ENCODE data around the gene PTS. TPM values are rescaled to one million over a fixed set of nuclear protein-coding genes. Genes with fewer than 3 reads are reported as not detected.
A peak's percentile ranks its signal among the peaks of the same experiment; 100 is the strongest.

Gene PTS
- total RNA-seq, 2 experiments from 2014 or later: 82.9 to 86.2 TPM

DNA sequence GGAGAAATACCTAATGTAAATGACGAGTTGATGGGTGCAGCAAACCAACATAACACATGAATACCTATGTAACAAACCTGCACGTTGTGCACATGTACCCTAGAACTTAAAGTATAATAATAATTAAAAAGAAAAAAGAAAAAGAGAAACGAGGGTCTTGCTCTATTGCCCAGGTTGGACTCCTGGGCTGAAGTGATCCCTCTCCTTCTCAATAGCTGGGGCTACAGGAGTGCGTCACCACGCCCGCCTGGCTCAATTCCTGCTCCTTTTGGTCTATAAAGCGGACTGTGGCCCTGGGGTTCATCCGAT is 521 bp upstream of the PTS start:
- no peak for ATAC-seq (ENCODE audit: poor library complexity)
- Histone ChIP-seq H3K9me3 (ENCODE audit: control insufficient read depth in 1 of 2, insufficient read depth in 1 of 2, low read length in 2 of 2) (no peaks in the 10 kb centered on the region), H3K27ac (ENCODE audit: low read depth in 1 of 2, low read length in 2 of 2) (peak overlapping the region; percentile 95 to 96), H3K36me3 (ENCODE audit: insufficient read depth, low read length) (peaks cover 18% of the 10 kb centered on the region), H3K27me3 (ENCODE audit: control insufficient read depth in 1 of 2, insufficient read depth in 2 of 2, low read length in 2 of 2) (no peaks in the 10 kb centered on the region), H3K4me3 (ENCODE audit: low read length) (peak overlapping the region; percentile 69), H3K4me1 (ENCODE audit: insufficient read depth, low read length) (peaks cover 17% of the 10 kb centered on the region)
- no peaks in the 10 kb centered on the region for H3K9me3 Mint-ChIP-seq
- intact Hi-C loops (cut with DNase I, micrococcal nuclease): loop anchor here in 1 of 2 experiments (2.0 to 10.0 kb wide), 4 partner anchors 229 to 1089 kb away; partner anchors contain the start of genes PPP2R1B and TTC12
- TF ChIP-seq, protein P1, sequence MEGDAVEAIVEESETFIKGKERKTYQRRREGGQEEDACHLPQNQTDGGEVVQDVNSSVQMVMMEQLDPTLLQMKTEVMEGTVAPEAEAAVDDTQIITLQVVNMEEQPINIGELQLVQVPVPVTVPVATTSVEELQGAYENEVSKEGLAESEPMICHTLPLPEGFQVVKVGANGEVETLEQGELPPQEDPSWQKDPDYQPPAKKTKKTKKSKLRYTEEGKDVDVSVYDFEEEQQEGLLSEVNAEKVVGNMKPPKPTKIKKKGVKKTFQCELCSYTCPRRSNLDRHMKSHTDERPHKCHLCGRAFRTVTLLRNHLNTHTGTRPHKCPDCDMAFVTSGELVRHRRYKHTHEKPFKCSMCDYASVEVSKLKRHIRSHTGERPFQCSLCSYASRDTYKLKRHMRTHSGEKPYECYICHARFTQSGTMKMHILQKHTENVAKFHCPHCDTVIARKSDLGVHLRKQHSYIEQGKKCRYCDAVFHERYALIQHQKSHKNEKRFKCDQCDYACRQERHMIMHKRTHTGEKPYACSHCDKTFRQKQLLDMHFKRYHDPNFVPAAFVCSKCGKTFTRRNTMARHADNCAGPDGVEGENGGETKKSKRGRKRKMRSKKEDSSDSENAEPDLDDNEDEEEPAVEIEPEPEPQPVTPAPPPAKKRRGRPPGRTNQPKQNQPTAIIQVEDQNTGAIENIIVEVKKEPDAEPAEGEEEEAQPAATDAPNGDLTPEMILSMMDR (IDR thresholded peaks at IDR 0.05): no peak
- peaks cover 45% of the 10 kb centered on the region for H3K36me3 Mint-ChIP-seq (ENCODE audit: low read depth)
- peak overlapping the region; percentile 99 for H3K27ac Mint-ChIP-seq
- H3K27me3 Mint-ChIP-seq: no peaks in the 10 kb centered on the region
- peaks cover 20% of the 10 kb centered on the region for H3K4me1 Mint-ChIP-seq (ENCODE audit: low read depth)
- ChIA-PET POLR2A (interaction anchor here (1.7 to 2.4 kb wide), 3 partner anchors 55 to 1088 kb away, joined by 4 to 18 read pairs (median 7); partner anchors contain the start of genes SDHD, TIMM8B and TTC12), CTCF (interaction anchor here (1.0 to 4.2 kb wide), 2 partner anchors 54 to 330 kb away, joined by 3 to 27 read pairs; no protein-coding TSS in a partner anchor)
- no peak for DNase-seq
- peak overlapping the region; percentile 96 for H3K4me3 Mint-ChIP-seq

DNA sequence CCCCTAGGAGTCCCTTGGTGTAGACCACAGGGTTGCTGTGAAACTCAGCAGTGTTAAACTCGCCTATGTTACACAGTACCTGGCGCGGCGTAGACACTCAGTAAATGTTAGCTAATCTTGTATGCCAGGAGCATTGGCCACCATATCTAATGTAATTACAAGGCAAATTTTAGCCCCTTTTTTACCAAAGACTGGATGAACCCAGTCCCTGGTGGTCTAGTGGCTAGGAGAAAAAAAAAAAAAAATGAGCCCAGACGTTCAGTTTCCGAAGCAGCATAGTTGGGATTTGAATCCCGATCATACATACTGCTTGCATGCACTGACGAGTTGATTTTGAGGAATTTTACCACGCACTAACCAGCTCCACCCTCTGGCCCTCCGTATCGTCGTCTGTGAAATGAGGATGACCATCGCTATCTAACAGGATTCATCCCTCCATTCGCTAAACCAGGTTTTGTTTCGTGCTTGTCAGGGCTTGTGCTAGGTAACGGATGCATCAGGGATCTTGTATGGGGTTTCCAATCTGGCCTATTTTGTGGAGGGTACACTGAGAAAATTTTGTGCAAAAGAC is 688 bp downstream of the PTS start:
- Histone ChIP-seq H3K27ac (ENCODE audit: low read depth in 1 of 2, low read length in 2 of 2) (peak overlapping the region; percentile 95 to 96), H3K9me3 (ENCODE audit: control insufficient read depth in 1 of 2, insufficient read depth in 1 of 2, low read length in 2 of 2) (no peaks in the 10 kb centered on the region), H3K4me1 (ENCODE audit: insufficient read depth, low read length) (peaks cover 17% of the 10 kb centered on the region), H3K27me3 (ENCODE audit: control insufficient read depth in 1 of 2, insufficient read depth in 2 of 2, low read length in 2 of 2) (no peaks in the 10 kb centered on the region), H3K4me3 (ENCODE audit: low read length) (peak overlapping the region; percentile 69), H3K36me3 (ENCODE audit: insufficient read depth, low read length) (peaks cover 27% of the 10 kb centered on the region)
- peaks cover 20% of the 10 kb centered on the region for H3K4me1 Mint-ChIP-seq (ENCODE audit: low read depth)
- DNase-seq: no peak
- POLR2A ChIA-PET: interaction anchor here (0.7 to 2.4 kb wide), 5 partner anchors 52 to 1087 kb away, joined by 3 to 18 read pairs (median 5); partner anchors contain the start of genes SDHD, TIMM8B and TTC12
- CTCF ChIA-PET: interaction anchor here (4.2 kb wide), 1 partner anchor 53 kb away, joined by 27 read pairs; no protein-coding TSS in a partner anchor
- TF ChIP-seq, protein P1 (IDR thresholded peaks at IDR 0.05): peak; percentile 12
- peak overlapping the region; percentile 99 for H3K27ac Mint-ChIP-seq
- no peaks in the 10 kb centered on the region for H3K27me3 Mint-ChIP-seq
- intact Hi-C loops (cut with DNase I, micrococcal nuclease): loop anchor here in 1 of 2 experiments (2.0 to 10.0 kb wide), 4 partner anchors 228 to 1088 kb away; partner anchors contain the start of genes PPP2R1B and TTC12
- peak; percentile 71 for ATAC-seq (ENCODE audit: poor library complexity)
- H3K36me3 Mint-ChIP-seq (ENCODE audit: low read depth): peaks cover 57% of the 10 kb centered on the region
- H3K9me3 Mint-ChIP-seq: no peaks in the 10 kb centered on the region
- peak overlapping the region; percentile 96 for H3K4me3 Mint-ChIP-seq

DNA sequence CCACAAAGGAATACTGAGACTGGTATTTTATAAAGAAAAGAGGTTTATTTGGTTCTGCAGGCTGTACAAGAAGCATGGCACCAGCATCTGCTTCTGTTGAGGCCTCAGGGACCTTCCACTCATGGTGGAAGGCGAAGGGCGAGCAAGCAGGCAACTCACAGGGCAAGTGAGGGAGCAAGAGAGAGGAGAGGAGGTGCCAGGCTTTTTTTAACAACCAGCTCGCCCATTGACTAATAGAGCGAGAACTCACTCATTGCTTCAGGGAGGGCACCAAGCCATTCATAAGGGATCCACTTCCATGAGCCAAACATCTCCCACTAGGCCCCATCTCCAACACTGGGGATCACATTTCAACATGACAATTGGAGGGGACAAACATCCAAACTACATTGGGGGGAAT is 1.2 kb downstream of the PTS start:
- Histone ChIP-seq H3K4me1 (ENCODE audit: insufficient read depth, low read length) (peaks cover 17% of the 10 kb centered on the region), H3K36me3 (ENCODE audit: insufficient read depth, low read length) (peaks cover 30% of the 10 kb centered on the region), H3K4me3 (ENCODE audit: low read length) (peak overlapping the region; percentile 69), H3K27me3 (ENCODE audit: control insufficient read depth in 1 of 2, insufficient read depth in 2 of 2, low read length in 2 of 2) (no peaks in the 10 kb centered on the region), H3K27ac (ENCODE audit: low read depth in 1 of 2, low read length in 2 of 2) (no peak overlapping the region), H3K9me3 (ENCODE audit: control insufficient read depth in 1 of 2, insufficient read depth in 1 of 2, low read length in 2 of 2) (no peaks in the 10 kb centered on the region)
- TF ChIP-seq, protein P1 (IDR thresholded peaks at IDR 0.05): no peak
- ATAC-seq (ENCODE audit: poor library complexity) (no peak), DNase-seq (no peak)
- Mint-ChIP-seq H3K27ac (peak overlapping the region; percentile 99), H3K9me3 (no peaks in the 10 kb centered on the region), H3K27me3 (no peaks in the 10 kb centered on the region), H3K4me1 (ENCODE audit: low read depth) (peaks cover 20% of the 10 kb centered on the region), H3K4me3 (peak overlapping the region; percentile 96), H3K36me3 (ENCODE audit: low read depth) (peaks cover 63% of the 10 kb centered on the region)
- ChIA-PET POLR2A (no interaction called here), CTCF (interaction anchor here (1.4 to 4.2 kb wide), 2 partner anchors 51 to 53 kb away, joined by 3 to 27 read pairs; no protein-coding TSS in a partner anchor)
- intact Hi-C loops (cut with DNase I, micrococcal nuclease): loop anchor here in 1 of 2 experiments (2.0 to 10.0 kb wide), 4 partner anchors 227 to 1087 kb away; partner anchors contain the start of genes PPP2R1B and TTC12

Measured in CD4-positive, alpha-beta T cell (primary cell).